H1 (cell line): ENCODE data around the gene STAT2. TPM values are rescaled to one million over a fixed set of nuclear protein-coding genes. Genes with fewer than 3 reads are reported as not detected.

Source experiments
- CTCF ChIA-PET: fragments of 300-600 bp; sonication (Branson Sonifier 250); formaldehyde crosslinking; loops from one replicate; lab custom pipeline; 2021; ENCODE audit not compliant: partially characterized antibody; lab: Charles Lee
- POLR2A ChIA-PET: fragments of 300-600 bp; sonication (Branson Sonifier 250); formaldehyde crosslinking; loops from one replicate; lab custom pipeline; 2021; ENCODE audit warnings: inconsistent platforms; ENCODE audit not compliant: partially characterized antibody; lab: Charles Lee
- DNase-seq, 2 experiments: peaks; one replicate each; pipeline versions ENCODE4 v3.0.0 to v3.0.0-alpha.2; 2010 to 2022; ENCODE audit warnings: low spot score in 2 of 2, low read depth in 1 of 2, mixed read lengths in 1 of 2
- FAIRE-seq: peaks from 2 replicates; lab custom pipeline; 2011; peaks lifted over from hg19 to GRCh38; lab: Jason Lieb, UNC
- H2AFZ ChIP-seq: 2 replicates; pipeline ENCODE4 v1.8.1; 2012; ENCODE audit warnings: low read length, inconsistent platforms
- H2AK5ac ChIP-seq: 2 replicates; pipeline ENCODE4 v1.6.1; 2013; ENCODE audit warnings: low read depth, low read length
- H2BK120ac ChIP-seq: replicated peaks from 2 replicates; pipeline ENCODE3; 2013; ENCODE audit warnings: low read depth, low read length, inconsistent platforms
- H2BK12ac ChIP-seq: 2 replicates; pipeline ENCODE4 v1.6.1; 2013; ENCODE audit warnings: low read depth, low read length
- H2BK15ac ChIP-seq: 2 replicates; pipeline ENCODE4 v1.6.1; 2013; ENCODE audit warnings: low read length
- H2BK20ac ChIP-seq: 2 replicates; pipeline ENCODE4 v1.6.1; 2013; ENCODE audit warnings: low read length
- H2BK5ac ChIP-seq: 2 replicates; pipeline ENCODE4 v1.6.1; 2013; ENCODE audit warnings: low read depth, low read length
- H3K14ac ChIP-seq: 2 replicates; pipeline ENCODE4 v1.6.1; 2013; ENCODE audit warnings: inconsistent platforms; ENCODE audit not compliant: insufficient read length
- H3K18ac ChIP-seq: 2 replicates; pipeline ENCODE4 v1.6.1; 2013; ENCODE audit warnings: low read length; ENCODE audit errors: extremely low read depth
- H3K23ac ChIP-seq: 2 replicates; pipeline ENCODE4 v1.6.1; 2013; ENCODE audit warnings: inconsistent platforms; ENCODE audit not compliant: insufficient read length
- H3K23me2 ChIP-seq: 2 replicates; pipeline ENCODE4 v1.6.1; 2013; ENCODE audit warnings: low read depth, low read length
- H3K27ac ChIP-seq: 2 replicates; pipeline ENCODE4 v1.6.1; 2011; ENCODE audit warnings: low read depth, low read length, inconsistent platforms
- H3K27me3 ChIP-seq, 4 experiments: replicated peaks in 1 of 4; 1 replicate in 1 of 4; 2 replicates in 3 of 4; pipeline versions ENCODE4 v1.6.1 to v1.8.1; 2011 to 2013; ENCODE audit warnings: low read length in 3 of 4, mild to moderate bottlenecking in 3 of 4, inconsistent platforms in 2 of 4, mixed read lengths in 2 of 4, moderate library complexity in 1 of 4; ENCODE audit not compliant: control insufficient read depth in 3 of 4, insufficient read depth in 3 of 4; ENCODE audit errors: extremely low read depth in 1 of 4
- H3K36me3 ChIP-seq, 4 experiments: 2 replicates each; pipeline versions ENCODE4 v1.6.1 to v1.8.1; 2011 to 2013; ENCODE audit warnings: mild to moderate bottlenecking in 4 of 4, low read length in 3 of 4, moderate library complexity in 2 of 4, control low read depth in 1 of 4, inconsistent platforms in 1 of 4; ENCODE audit not compliant: insufficient read depth in 4 of 4, control insufficient read depth in 2 of 4
- H3K4ac ChIP-seq: replicated peaks from 2 replicates; pipeline ENCODE3; 2013; ENCODE audit warnings: low read length, low read depth, mixed read lengths, inconsistent platforms; ENCODE audit not compliant: insufficient read length
- H3K4me1 ChIP-seq, 4 experiments: replicated peaks in 1 of 4; 1 replicate in 1 of 4; 2 replicates in 3 of 4; pipeline versions ENCODE4 v1.6.1 to v1.8.1; 2011 to 2013; ENCODE audit warnings: low read length in 3 of 4, inconsistent platforms in 2 of 4, mixed read lengths in 1 of 4; ENCODE audit not compliant: insufficient read depth in 4 of 4, control insufficient read depth in 3 of 4
- H3K4me2 ChIP-seq, 2 experiments: 2 replicates each; pipeline versions ENCODE4 v1.6.1 to v1.8.1; 2011 to 2013; ENCODE audit warnings: low read depth in 2 of 2, low read length in 2 of 2, control low read depth in 1 of 2, inconsistent platforms in 1 of 2, mild to moderate bottlenecking in 1 of 2; ENCODE audit not compliant: insufficient read depth in 1 of 2
- H3K4me3 ChIP-seq, 4 experiments: fragments of 200-600, 300-600 bp in 1 of 4; sonication (generic), shearing (Covaris generic), sonication (Bioruptor Twin) in 1 of 4; 2 replicates each; pipeline versions ENCODE4 v1.5.1 to v1.8.1; 2011 to 2016; ENCODE audit warnings: low read length in 4 of 4, low read depth in 3 of 4, control low read depth in 2 of 4, inconsistent platforms in 2 of 4, mild to moderate bottlenecking in 2 of 4, mixed read lengths in 1 of 4, moderate library complexity in 1 of 4; ENCODE audit not compliant: insufficient read depth in 2 of 4; ENCODE audit errors: extremely low read depth in 1 of 4
- H3K56ac ChIP-seq: replicated peaks from 2 replicates; pipeline ENCODE3; 2013; ENCODE audit warnings: low read depth, mild to moderate bottlenecking, mixed read lengths, low read length, inconsistent platforms; ENCODE audit not compliant: insufficient read length
- H3K79me1 ChIP-seq: 2 replicates; pipeline ENCODE4 v1.6.1; 2013; ENCODE audit warnings: low read depth, low read length, control low read depth
- H3K79me2 ChIP-seq, 2 experiments: 2 replicates each; pipeline versions ENCODE4 v1.6.1 to v1.8.1; 2012 to 2013; ENCODE audit warnings: low read length in 2 of 2, mild to moderate bottlenecking in 2 of 2, inconsistent platforms in 1 of 2; ENCODE audit not compliant: insufficient read depth in 2 of 2, control insufficient read depth in 1 of 2
- H3K9ac ChIP-seq, 4 experiments: replicated peaks in 1 of 4; 1 replicate in 1 of 4; 2 replicates in 3 of 4; pipeline versions ENCODE4 v1.6.1 to v1.8.1; 2011 to 2013; ENCODE audit warnings: low read depth in 3 of 4, low read length in 3 of 4, control low read depth in 2 of 4, mild to moderate bottlenecking in 2 of 4, moderate library complexity in 2 of 4, inconsistent platforms in 1 of 4; ENCODE audit errors: extremely low read depth in 1 of 4
- H3K9me3 ChIP-seq, 2 experiments: 2 replicates each; pipeline versions ENCODE4 v1.6.1 to v1.8.1; 2012 to 2013; ENCODE audit warnings: mild to moderate bottlenecking in 2 of 2, moderate library complexity in 2 of 2, control low read depth in 1 of 2, inconsistent platforms in 1 of 2, low read depth in 1 of 2, low read length in 1 of 2, mixed read lengths in 1 of 2; ENCODE audit not compliant: insufficient read depth in 2 of 2
- H4K20me1 ChIP-seq, 2 experiments: replicated peaks in 1 of 2; 2 replicates each; pipeline versions ENCODE3 to v1.8.1; 2011 to 2013; ENCODE audit warnings: inconsistent platforms in 2 of 2, low read length in 2 of 2, mild to moderate bottlenecking in 1 of 2; ENCODE audit not compliant: insufficient read depth in 2 of 2, control insufficient read depth in 1 of 2
- H4K5ac ChIP-seq: 2 replicates; pipeline ENCODE4 v1.6.1; 2013; ENCODE audit warnings: low read length, low read depth, mixed read lengths, inconsistent platforms; ENCODE audit not compliant: insufficient read length
- H4K8ac ChIP-seq: 2 replicates; pipeline ENCODE4 v1.8.0; 2013; ENCODE audit warnings: mild to moderate bottlenecking, moderate library complexity, low read length, inconsistent platforms; ENCODE audit not compliant: insufficient read depth; ENCODE audit errors: extremely low read depth
- H4K91ac ChIP-seq: replicated peaks from 2 replicates; pipeline ENCODE3; 2013; ENCODE audit warnings: low read length, mixed read lengths, inconsistent platforms; ENCODE audit not compliant: insufficient read length
- ATF3 ChIP-seq: IDR thresholded peaks from 2 replicates; pipeline ENCODE4 v1.6.1; 2011; ENCODE audit warnings: low read depth, mild to moderate bottlenecking, low read length; ENCODE audit not compliant: insufficient read depth
- BCL11A ChIP-seq, 2 experiments: IDR thresholded peaks; one replicate each; pipeline ENCODE4 v1.6.1; 2011; ENCODE audit warnings: low read depth in 2 of 2, low read length in 2 of 2, mild to moderate bottlenecking in 2 of 2
- CBX5 ChIP-seq: fragments of 300-800, 300-1000 bp; sonication (generic); IDR thresholded peaks from 2 replicates; pipeline ENCODE4 v1.7.1; 2016; ENCODE audit warnings: antibody characterized with exemption, low read length, low read depth
- CHD2 ChIP-seq: IDR thresholded peaks from 2 replicates; pipeline ENCODE4 v1.6.1; 2012; ENCODE audit warnings: low read length, improper control_type of control experiment
- KDM4A ChIP-seq: IDR thresholded peaks from one replicate; pipeline ENCODE4 v1.7.1; 2012; ENCODE audit warnings: low read depth, mild to moderate bottlenecking, moderate library complexity, low read length, inconsistent platforms; ENCODE audit not compliant: severe bottlenecking
- POLR2A ChIP-seq, 2 experiments: IDR thresholded peaks; 1 replicate in 1 of 2; 2 replicates in 1 of 2; pipeline ENCODE4 v1.6.1; 2011; ENCODE audit warnings: low read depth in 2 of 2, low read length in 2 of 2, mild to moderate bottlenecking in 2 of 2; ENCODE audit errors: control extremely low read depth in 1 of 2
- SIN3A ChIP-seq, 2 experiments: IDR thresholded peaks in 1 of 2; conservative IDR thresholded peaks in 1 of 2; 2 replicates each; pipeline ENCODE4 v1.6.1; 2011 to 2012; ENCODE audit warnings: low read length in 2 of 2, improper control_type of control experiment in 1 of 2, low read depth in 1 of 2, mild to moderate bottlenecking in 1 of 2
- SP4 ChIP-seq: IDR thresholded peaks from 2 replicates; pipeline ENCODE4 v1.6.1; 2012; ENCODE audit warnings: low read length, inconsistent platforms
- TBP ChIP-seq: IDR thresholded peaks from 2 replicates; pipeline ENCODE4 v1.6.1; 2011; ENCODE audit warnings: low read depth, low read length, improper control_type of control experiment
- WGBS, 2 experiments: shearing (Covaris generic) in 1 of 2; methylation state at CpG; one replicate each; pipeline versions ENCODE4 v1.1.6 to v1.1.7; 2013 to 2015; ENCODE audit warnings: low lambda C conversion rate in 2 of 2, mixed read lengths in 2 of 2, inconsistent platforms in 1 of 2, low coverage in 1 of 2, missing lambda C conversion rate in 1 of 2; ENCODE audit not compliant: insufficient replicate concordance in 2 of 2, insufficient coverage in 1 of 2, insufficient read length in 1 of 2; ENCODE audit errors: extremely low coverage in 1 of 2, missing lambda C conversion rate in 1 of 2; 5-methylcytosine and 5-hydroxymethylcytosine counted together
- polyA plus RNA-seq, 7 experiments: library from polyadenylated mRNA; depleted of rRNA in 3 of 7; stranded (reverse) in 5 of 7; unstranded in 2 of 7; fragments of >200 nt in 5 of 7; fragments of 200-250 nt in 2 of 7; gene quantifications; 1 replicate in 5 of 7; 2 replicates in 1 of 7; 4 replicates in 1 of 7; pipeline versions ENCODE4 v1.2.1 to v1.2.3, GENCODE V29; 2011 to 2013; ENCODE audit warnings: missing spikeins in 2 of 7, mixed read lengths in 2 of 7
- total RNA-seq: library from RNA; stranded (reverse); fragmentation: NEBNext Ultra II Directional; extraction: Animal tissue kit (Norgen Biotek cat#: 25700); gene quantifications from 2 replicates; pipeline ENCODE4 v1.2.1, GENCODE V29; 2021

STAT2 gene
- total and polyA plus RNA-seq, 2 of the 8 experiments (the other 6 are each of a cell fraction or from before 2014, with no cell fraction given): 37.1 to 44.7 TPM

GRCh38 chr12:56315622-56316473, 44.1 kb downstream of the STAT2 start, which contains the start of gene CNPY2:
CNPY2 (minus strand) TSS chr12:56315988; CDS start chr12:56315217, 771 bp downstream.
- H2BK12ac ChIP-seq: peak within 1 kb of the TSS; percentile 71; the same call in 1 of the 2 replicates
- H3K56ac ChIP-seq: peak within 1 kb of the TSS; percentile 89
- 0 out of 2 replicates have a peak within 1 kb of the TSS, but pooled peaks have one; percentile 15 for H2BK20ac ChIP-seq
- H3K9ac ChIP-seq: peak within 1 kb of the TSS; percentile 96 to 98 (median 98)
- H3K23me2 ChIP-seq: peaks cover 9% of the 10 kb centered on the region
- H2BK120ac ChIP-seq: peak within 1 kb of the TSS; percentile 16
- H3K14ac ChIP-seq: no peak within 1 kb of the TSS
- DNase-seq (peak; percentile 94 to 98), FAIRE-seq (peak; percentile 75)
- H3K4me3 ChIP-seq: peak within 1 kb of the TSS; percentile 70 to 98 (median 96)
- peaks cover 4% of the 10 kb centered on the region for H3K79me1 ChIP-seq
- no peaks in the 10 kb centered on the region for H4K20me1 ChIP-seq
- no peak within 1 kb of the TSS for H3K23ac ChIP-seq
- peaks cover 4 to 16% of the 10 kb centered on the region in 2 experiments; a peak in 3 of 4 replicates for H3K79me2 ChIP-seq
- peaks cover 5 to 19% (median 15%) of the 10 kb centered on the region in 4 experiments; a peak in 7 of 8 replicates for H3K36me3 ChIP-seq
- H2BK15ac ChIP-seq: 0 out of 2 replicates have a peak within 1 kb of the TSS, but pooled peaks have one; percentile 72
- peak within 1 kb of the TSS; percentile 99 for H4K91ac ChIP-seq
- peak within 1 kb of the TSS; percentile 89; the same call in 1 of the 2 replicates for H3K18ac ChIP-seq
- peak within 1 kb of the TSS; percentile 79 for H2AFZ ChIP-seq
- peak within 1 kb of the TSS; percentile 81 for H3K4ac ChIP-seq
- WGBS, 2 experiments: 1% methylated on average over 54 of the region's 62 CpGs; no CpG with 5 or more reads in 1 of the 2 experiments
- H3K27me3 ChIP-seq: no peaks in the 10 kb centered on the region
- peak within 1 kb of the TSS; percentile 86 for H3K27ac ChIP-seq
- peak within 1 kb of the TSS; percentile 93 for H4K5ac ChIP-seq
- peak within 1 kb of the TSS; percentile 83 to 89 for H3K4me2 ChIP-seq
- no peaks in the 10 kb centered on the region for H3K9me3 ChIP-seq
- ChIA-PET POLR2A (interaction anchor here (0.7 to 3.9 kb wide), 36 partner anchors 9 to 252 kb away, joined by 3 to 37 read pairs (median 6); partner anchors contain the start of genes ANKRD52, IL23A, PA2G4 and PAN2), CTCF (interaction anchor here (0.8 to 4.7 kb wide), 13 partner anchors 9 to 161 kb away, joined by 3 to 38 read pairs (median 7); partner anchors contain the start of genes PAN2, STAT2 and TIMELESS)
- peak within 1 kb of the TSS; percentile 98 for H4K8ac ChIP-seq
- peaks cover 0 to 6% (median 3%) of the 10 kb centered on the region in 4 experiments; a peak in 5 of 7 replicates for H3K4me1 ChIP-seq
- H2BK5ac ChIP-seq: peak within 1 kb of the TSS; percentile 97
- peak within 1 kb of the TSS; percentile 87; the same call in 1 of the 2 replicates for H2AK5ac ChIP-seq
- TF ChIP-seq SIN3A (conservative IDR thresholded peaks at IDR 0.05 in 1 of 2, IDR thresholded peaks at IDR 0.05 in 1 of 2; ENCODE audit: low read depth in 1 of 2, low read length in 2 of 2) (peak; percentile 75 to 84; a peak in 3 of 4 replicates), ATF3 (0 out of 2 replicates have a peak, but pooled peaks have one; percentile 2), BCL11A (IDR thresholded peaks at IDR 0.05; ENCODE audit: low read depth in 2 of 2, low read length in 2 of 2) (no peak), CBX5 (no peak), SP4 (peak; percentile 96), POLR2A (IDR thresholded peaks at IDR 0.05; ENCODE audit: control extremely low read depth in 1 of 2, low read depth in 2 of 2, low read length in 2 of 2) (peak; percentile 84 to 97), TBP (peak; percentile 92), KDM4A (peak; percentile 80), CHD2 (peak; percentile 97)
